Mammary epithelial cell (primary cell): ENCODE data around the gene MTM1.

ENCODE experiments used
- EZH2 ChIP-seq: IDR thresholded peaks from 2 replicates; pipeline ENCODE4 v1.6.1; 2012; ENCODE audit warnings: low read length, inconsistent platforms, borderline replicate concordance
- TF ChIP-seq, protein P1 (sequence below), 2 donors: IDR thresholded peaks in 1 of 2; conservative IDR thresholded peaks in 1 of 2; 2 replicates each; pipeline ENCODE4 v1.5.1; 2011 to 2012; ENCODE audit warnings: inconsistent platforms in 2 of 2, low read length in 2 of 2, mild to moderate bottlenecking in 2 of 2, control low read depth in 1 of 2, low read depth in 1 of 2; ENCODE audit not compliant: insufficient read depth in 1 of 2; ENCODE audit errors: extremely low read depth in 1 of 2

DNA sequence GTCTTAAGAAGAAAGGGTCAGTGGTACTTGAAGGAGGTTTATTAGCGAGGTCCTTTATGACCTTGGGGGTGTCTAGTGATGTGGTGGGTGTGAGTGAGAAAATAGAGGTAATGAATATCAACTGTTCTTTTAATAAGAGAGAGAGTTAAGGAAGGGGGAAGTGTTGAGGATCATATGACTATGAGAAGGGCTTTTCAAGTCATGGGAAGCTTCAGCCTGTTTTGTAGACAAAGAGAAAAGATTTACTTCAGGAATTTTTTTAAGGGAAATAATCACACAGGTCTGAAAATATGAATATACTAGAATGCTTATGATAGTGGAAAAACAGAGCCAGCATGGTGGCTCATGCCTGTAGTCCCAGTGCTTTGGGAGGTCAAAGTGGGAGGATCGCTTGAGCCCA lies 83.5 kb downstream of the MTM1 start:
- TF ChIP-seq, protein P1, sequence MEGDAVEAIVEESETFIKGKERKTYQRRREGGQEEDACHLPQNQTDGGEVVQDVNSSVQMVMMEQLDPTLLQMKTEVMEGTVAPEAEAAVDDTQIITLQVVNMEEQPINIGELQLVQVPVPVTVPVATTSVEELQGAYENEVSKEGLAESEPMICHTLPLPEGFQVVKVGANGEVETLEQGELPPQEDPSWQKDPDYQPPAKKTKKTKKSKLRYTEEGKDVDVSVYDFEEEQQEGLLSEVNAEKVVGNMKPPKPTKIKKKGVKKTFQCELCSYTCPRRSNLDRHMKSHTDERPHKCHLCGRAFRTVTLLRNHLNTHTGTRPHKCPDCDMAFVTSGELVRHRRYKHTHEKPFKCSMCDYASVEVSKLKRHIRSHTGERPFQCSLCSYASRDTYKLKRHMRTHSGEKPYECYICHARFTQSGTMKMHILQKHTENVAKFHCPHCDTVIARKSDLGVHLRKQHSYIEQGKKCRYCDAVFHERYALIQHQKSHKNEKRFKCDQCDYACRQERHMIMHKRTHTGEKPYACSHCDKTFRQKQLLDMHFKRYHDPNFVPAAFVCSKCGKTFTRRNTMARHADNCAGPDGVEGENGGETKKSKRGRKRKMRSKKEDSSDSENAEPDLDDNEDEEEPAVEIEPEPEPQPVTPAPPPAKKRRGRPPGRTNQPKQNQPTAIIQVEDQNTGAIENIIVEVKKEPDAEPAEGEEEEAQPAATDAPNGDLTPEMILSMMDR (conservative IDR thresholded peaks at IDR 0.05 in 1 of 2, IDR thresholded peaks at IDR 0.05 in 1 of 2; ENCODE audit: extremely low read depth in 1 of 2, insufficient read depth in 1 of 2, low read depth in 1 of 2, low read length in 2 of 2): no peak
- no peak for TF ChIP-seq EZH2
